SK-MEL-5 (cell line): ENCODE data around the gene CYP4F22. TPM values are rescaled to one million over a fixed set of nuclear protein-coding genes. Genes with fewer than 3 reads are reported as not detected.
A peak's percentile ranks its signal among the peaks of the same experiment; 100 is the strongest.
"Not testable (repeated sequence)": the region's sequence is repeated elsewhere in the genome, so short reads cannot be mapped to it uniquely, and the experiment has no call there.

Source experiments
- DNase-seq: peaks from one replicate; pipeline ENCODE4 v3.0.0-alpha.2; 2016; ENCODE audit warnings: low read depth, low spot score
- in situ Hi-C: cut with HindIII; loops from 2 replicates; pipeline ENCODE4 v1.10.0; 2016; ENCODE audit warnings: low sequenced_read_pairs, high pct_unique_total_duplicates, low pct_unique_long_range_greater_than_20kb
- total RNA-seq: library from RNA; depleted of rRNA; stranded (reverse); fragments of >200 nt; shearing (Covaris generic); gene quantifications from 2 replicates; pipeline ENCODE4 v1.2.3, GENCODE V29; 2014

CYP4F22 gene
- total RNA-seq, 1 experiment from 2014 or later, result not detected

DNA sequence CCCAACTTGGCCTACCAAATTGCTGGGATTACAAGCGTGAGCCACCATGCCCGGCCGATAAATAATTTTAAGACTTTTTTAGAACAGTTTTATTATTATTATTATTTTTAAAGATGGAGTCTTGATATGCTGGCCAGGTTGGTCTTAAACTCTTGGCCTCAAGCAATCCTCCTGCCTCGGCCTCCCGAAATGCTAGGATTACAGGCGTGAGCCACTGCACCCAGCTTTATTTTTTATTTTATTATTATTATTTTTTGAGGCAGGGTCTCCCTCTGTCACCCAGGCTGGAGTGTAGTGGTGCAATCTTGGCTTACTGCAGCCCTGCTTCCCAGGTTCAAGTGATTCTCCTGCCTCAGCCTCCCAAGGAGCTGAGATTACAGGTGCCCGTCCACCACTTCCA lies 27.3 kb upstream of the CYP4F22 start:
- in situ Hi-C loops, result not testable (repeated sequence)

DNA sequence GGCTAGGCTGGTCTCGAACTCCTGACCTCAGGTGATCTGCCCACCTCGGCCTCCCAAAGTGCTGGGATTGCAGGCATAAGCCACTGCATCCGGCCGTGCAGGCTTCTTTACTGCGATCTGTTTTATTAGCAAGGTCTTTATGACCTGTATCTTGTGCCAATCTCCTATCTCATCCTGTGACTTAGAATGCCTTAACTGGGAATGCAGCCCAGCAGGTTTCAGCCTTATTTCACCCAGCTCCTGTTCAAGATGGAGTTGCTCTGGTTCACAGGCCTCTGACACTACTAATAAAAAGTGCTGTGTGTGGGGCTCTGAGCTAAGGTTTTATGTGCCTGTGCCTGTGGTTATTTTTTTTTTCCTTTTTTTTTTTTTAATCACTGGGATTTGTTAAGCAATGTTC lies 22.6 kb upstream of the CYP4F22 start:
- in situ Hi-C loops, DNase-seq: not testable (repeated sequence)

More for the DNA sequence above, 27.3 kb upstream of the CYP4F22 start:
- DNase-seq, result not testable (repeated sequence)

DNA sequence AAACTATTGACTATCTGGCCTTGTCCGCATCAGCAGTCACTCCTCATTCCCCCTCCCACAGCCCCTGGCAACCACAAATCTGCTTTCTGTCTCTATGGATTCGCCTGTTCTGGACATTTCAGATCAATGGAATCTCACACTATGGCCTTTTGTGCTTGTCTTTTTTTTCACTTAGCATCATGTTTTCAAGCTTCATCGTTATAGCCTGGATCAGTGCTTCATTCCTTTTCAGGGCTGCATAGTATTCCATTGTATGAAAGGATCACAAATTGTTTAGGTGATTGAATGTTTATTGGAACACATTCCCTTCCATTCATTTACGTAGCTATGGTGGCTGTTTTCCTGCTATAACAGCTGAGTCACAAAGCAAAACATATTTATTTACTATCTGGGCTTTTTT lies 21.3 kb upstream of the CYP4F22 start:
- no peak for DNase-seq
- in situ Hi-C loops, result no loop called here

- DNase-seq, result no peak
- in situ Hi-C loops, result no loop called here
Observed at GRCh38 chr19:15488489-15489226, 19.7 kb upstream of the CYP4F22 start.

DNA sequence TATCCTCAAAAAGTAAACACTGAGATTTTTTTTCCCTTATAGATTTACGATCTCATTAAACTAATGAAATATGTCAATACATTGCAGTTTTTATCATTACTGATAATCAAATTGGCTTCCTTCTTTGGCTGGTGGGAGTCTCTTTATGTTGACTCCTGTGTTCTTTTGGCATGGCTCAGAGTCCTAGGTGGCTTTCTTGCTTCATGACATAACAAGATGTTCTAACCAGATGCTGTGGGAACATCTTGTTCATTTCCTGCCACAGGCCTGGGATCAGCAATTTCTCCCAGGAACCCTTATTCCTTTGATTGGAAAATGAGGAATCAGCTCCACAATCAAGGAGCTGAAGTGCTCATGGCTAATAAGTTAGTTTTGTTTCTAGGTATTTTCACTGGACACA lies 13.2 kb upstream of the CYP4F22 start:
- in situ Hi-C loops, result no loop called here
- no peak for DNase-seq

- DNase-seq, result no peak
- in situ Hi-C loops, result no loop called here
Observed at GRCh38 chr19:15498156-15498858, 10.0 kb upstream of the CYP4F22 start.

- DNase-seq, result peak; percentile 30
- in situ Hi-C loops, result no loop called here
Observed at GRCh38 chr19:15498910-15499309, 9.4 kb upstream of the CYP4F22 start.

DNA sequence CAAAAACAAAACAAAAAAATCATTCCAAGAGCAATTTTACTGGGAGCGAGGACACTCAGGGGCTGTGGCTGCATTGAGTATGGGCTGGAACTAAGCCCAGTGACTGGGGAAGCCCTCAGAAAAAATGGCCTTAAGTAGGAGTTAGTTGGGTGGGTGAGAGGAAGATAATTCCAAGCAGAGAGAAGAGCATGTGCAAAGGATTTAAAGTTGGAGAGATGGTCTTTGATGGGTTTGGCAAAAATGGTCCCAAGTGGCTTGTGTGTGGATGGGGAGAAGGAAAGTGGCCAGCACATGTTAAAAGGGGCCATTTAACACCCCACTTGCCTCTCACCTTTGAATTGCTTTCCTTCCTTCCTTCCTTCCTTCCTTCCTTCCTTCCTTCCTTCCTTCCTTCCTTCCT lies 6.7 kb upstream of the CYP4F22 start:
- no peak for DNase-seq
- in situ Hi-C loops, result no loop called here

DNA sequence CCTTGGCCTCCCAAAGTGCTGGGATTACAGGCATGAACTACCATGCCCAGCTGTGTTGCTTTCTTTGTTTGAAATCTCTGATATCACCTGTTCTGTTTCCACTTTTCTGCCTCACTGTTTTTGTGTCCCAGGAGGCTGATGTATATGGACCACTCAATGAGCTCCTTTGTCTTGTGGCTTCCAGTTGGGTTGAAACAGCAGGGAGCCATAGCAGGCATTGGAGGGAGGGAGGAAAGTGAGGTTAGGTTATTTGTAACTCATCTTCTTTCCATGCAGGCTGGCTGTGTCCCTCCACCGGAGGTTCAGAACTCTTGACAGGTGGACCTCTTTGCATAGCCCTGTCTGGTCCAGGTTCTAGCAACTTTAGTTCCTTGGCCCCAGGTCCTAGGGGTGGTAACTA lies 6.1 kb upstream of the CYP4F22 start:
- in situ Hi-C loops, result no loop called here
- DNase-seq, result peak; percentile 10

GRCh38 chr19:15506074-15506571 lies 2.2 kb upstream of the CYP4F22 start:
- DNase-seq, result no peak
- in situ Hi-C loops, result no loop called here

DNA sequence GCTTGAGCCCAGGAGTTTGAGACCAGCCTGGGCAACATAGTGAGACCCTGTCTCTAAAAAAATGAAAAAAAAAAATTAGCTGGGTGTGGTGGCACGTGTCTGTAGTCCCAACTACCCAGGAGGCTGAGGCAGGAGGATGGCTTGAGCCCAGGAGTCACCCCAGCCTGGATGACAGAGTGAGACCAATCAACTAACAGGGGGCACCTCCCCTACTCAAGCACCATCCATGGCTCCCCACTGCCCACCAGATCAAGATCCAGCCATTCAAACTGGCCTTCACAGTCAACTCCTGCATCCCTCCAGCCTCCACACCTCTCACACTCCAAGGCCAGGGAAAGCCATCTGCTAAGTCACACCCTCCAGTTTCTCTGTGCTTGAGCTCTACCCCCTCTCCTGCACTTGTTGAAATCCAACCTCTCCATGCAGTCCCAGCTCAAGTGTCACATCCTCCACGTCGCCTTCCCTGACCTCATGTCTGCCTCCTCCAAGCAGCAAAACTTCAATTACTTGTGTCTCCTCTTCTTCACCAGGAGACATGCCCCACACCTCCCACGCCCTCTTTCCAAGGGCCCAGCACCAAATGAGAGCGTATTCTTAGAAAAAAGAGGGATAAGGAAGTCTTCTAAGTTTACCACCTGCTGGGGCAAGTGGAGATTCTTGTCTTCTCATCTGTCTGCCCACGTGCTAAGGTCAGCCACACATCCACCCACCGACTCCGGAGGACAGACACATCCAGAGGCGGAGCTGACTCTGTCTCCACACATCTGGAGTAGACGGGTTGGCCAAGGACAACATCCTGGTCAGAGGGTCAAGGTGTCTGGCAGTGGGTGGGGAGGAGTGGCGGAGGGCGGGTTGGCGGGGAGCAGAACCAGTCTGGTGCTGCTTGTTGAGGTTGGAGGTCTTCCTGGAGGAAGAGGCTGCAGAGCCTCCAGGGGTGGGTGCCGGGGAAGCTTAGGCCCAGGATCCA lies 974 bp upstream of the CYP4F22 start:
- DNase-seq, result no peak
- in situ Hi-C loops, result no loop called here

GRCh38 chr19:15511671-15512424 lies 3.5 kb downstream of the CYP4F22 start:
- no peak for DNase-seq
- in situ Hi-C loops, result no loop called here

GRCh38 chr19:15515227-15515625 lies 6.9 kb downstream of the CYP4F22 start:
- in situ Hi-C loops, DNase-seq: not testable (repeated sequence)

DNA sequence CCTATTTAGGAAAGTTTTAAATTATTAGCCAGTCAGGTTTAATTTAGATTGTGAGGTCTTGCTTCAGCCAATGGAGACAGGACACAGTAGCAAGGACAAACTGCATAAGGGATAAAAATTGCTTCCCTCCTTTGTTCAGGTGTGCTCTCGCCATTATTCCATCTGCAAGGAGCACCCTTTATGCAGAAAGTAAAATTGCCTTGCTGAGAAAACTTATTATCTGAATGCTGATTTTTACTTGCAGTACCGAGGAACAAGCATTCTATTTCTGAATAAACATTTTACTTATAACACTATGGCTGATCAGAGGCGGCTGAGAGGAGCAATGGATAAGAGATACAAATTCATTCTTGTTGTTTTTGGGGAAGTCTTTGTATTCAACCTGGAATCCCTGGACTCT lies 8.0 kb downstream of the CYP4F22 start:
- no peak for DNase-seq
- in situ Hi-C loops, result no loop called here

DNA sequence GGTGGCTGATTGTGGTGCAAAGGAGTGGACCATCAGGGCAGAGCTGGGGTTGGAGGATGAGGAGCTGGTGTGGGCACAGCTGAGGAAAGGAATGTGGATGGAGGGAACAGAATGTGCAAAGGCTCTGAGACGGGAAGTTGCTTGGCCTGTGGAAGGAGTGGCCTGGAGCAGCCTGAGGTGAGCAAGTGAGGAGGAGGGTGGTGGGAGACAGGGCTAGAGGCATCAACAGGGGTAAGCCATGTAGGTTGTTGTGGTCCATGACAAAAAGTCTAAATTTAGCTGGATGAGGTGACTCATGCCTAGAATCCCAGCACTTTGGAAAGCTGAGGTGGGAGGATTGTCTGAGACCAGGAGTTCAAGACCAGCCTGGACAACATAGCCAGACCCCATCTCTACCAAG lies 9.5 kb downstream of the CYP4F22 start:
- no peak for DNase-seq
- in situ Hi-C loops, result no loop called here

- in situ Hi-C loops, result no loop called here
- DNase-seq, result no peak
Observed at GRCh38 chr19:15519433-15519976, 11.2 kb downstream of the CYP4F22 start.

DNA sequence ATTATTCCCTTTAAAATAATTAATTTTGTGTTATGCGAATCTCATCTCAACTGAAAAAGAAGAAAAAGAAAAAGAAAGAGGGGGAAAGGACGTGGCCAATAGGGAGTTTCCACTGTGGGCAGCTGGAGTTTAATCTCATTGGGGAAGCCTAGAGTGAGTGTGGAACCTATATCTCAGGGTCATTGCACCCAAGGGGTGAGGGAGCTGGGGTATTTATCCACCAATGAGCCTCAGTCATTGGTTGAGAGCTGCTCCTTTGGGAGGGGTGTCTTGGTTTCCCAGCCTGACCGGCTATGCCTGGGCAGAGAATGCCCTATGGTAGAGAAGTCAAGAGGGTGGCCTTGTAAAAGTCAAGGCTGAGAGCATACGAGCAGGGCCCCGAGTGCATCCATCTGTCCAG lies 16.5 kb downstream of the CYP4F22 start:
- DNase-seq, result no peak
- in situ Hi-C loops, result no loop called here
